Measurements from ENCODE around the gene ITPA.

GRCh38 chr20:3188823-3189413 is 20.4 kb upstream of the ITPA start:
- TF ChIP-seq CTCF (conservative IDR thresholded peaks at IDR 0.05 in 1 of 2, IDR thresholded peaks at IDR 0.05 in 1 of 2; ENCODE audit: extremely low read depth in 1 of 2, insufficient read depth in 1 of 2, low read depth in 1 of 2, low read length in 2 of 2) (no peak), EZH2 (IDR thresholded peaks at IDR 0.05; ENCODE audit: borderline replicate concordance, low read length) (no peak)
